Keratinocyte (primary cell): ENCODE data around the gene TMEM126A. TPM values are rescaled to one million over a fixed set of nuclear protein-coding genes. Genes with fewer than 3 reads are reported as not detected.

ENCODE experiments used
- DNase-seq: peaks from one replicate; pipeline ENCODE4 v3.0.0-alpha.2; 2011; ENCODE audit warnings: low read depth, missing footprints, low spot score
- FAIRE-seq: peaks from 2 replicates; lab custom pipeline; 2011; peaks lifted over from hg19 to GRCh38; lab: Jason Lieb, UNC
- H2AFZ ChIP-seq: 2 replicates; pipeline ENCODE4 v1.6.0; 2012; ENCODE audit warnings: low read length, control low read depth, inconsistent platforms; ENCODE audit not compliant: control insufficient read depth
- H3K27ac ChIP-seq: 2 replicates; pipeline ENCODE4 v1.5.1; 2011; ENCODE audit warnings: low read length; ENCODE audit not compliant: control insufficient read depth, insufficient read depth
- H3K27me3 ChIP-seq: 3 replicates; pipeline ENCODE4 v1.6.0; 2011; ENCODE audit warnings: low read length; ENCODE audit not compliant: control insufficient read depth, insufficient read depth; ENCODE audit errors: extremely low read depth
- H3K36me3 ChIP-seq, 2 experiments: 2 replicates in 1 of 2; 3 replicates in 1 of 2; pipeline ENCODE4 v1.5.1; 2011; ENCODE audit warnings: low read length in 2 of 2, mild to moderate bottlenecking in 1 of 2; ENCODE audit not compliant: control insufficient read depth in 2 of 2, insufficient read depth in 2 of 2; ENCODE audit errors: extremely low read depth in 1 of 2
- H3K4me1 ChIP-seq: 3 replicates; pipeline ENCODE4 v1.5.1; 2011; ENCODE audit warnings: low read length; ENCODE audit not compliant: control insufficient read depth, insufficient read depth; ENCODE audit errors: extremely low read depth
- H3K4me2 ChIP-seq: 3 replicates; pipeline ENCODE4 v1.6.0; 2011; ENCODE audit warnings: low read depth, low read length; ENCODE audit not compliant: control insufficient read depth, insufficient read depth; ENCODE audit errors: extremely low read depth
- H3K4me3 ChIP-seq, 3 experiments: fragments of 200-600 bp in 1 of 3; sonication (generic) in 1 of 3; 2 replicates in 2 of 3; 3 replicates in 1 of 3; pipeline ENCODE4 v1.5.1; 2011 to 2016; ENCODE audit warnings: low read length in 3 of 3, mild to moderate bottlenecking in 3 of 3, control low read depth in 2 of 3, inconsistent platforms in 1 of 3, low read depth in 1 of 3, mixed read lengths in 1 of 3, mixed run types in 1 of 3, moderate library complexity in 1 of 3; ENCODE audit not compliant: control insufficient read depth in 2 of 3, insufficient read depth in 2 of 3; ENCODE audit errors: extremely low read depth in 1 of 3
- H3K79me2 ChIP-seq: 2 replicates; pipeline ENCODE4 v1.6.0; 2012; ENCODE audit warnings: low read length; ENCODE audit not compliant: control insufficient read depth, insufficient read depth
- H3K9ac ChIP-seq: 3 replicates; pipeline ENCODE4 v1.6.0; 2011; ENCODE audit warnings: low read length; ENCODE audit not compliant: control insufficient read depth, insufficient read depth; ENCODE audit errors: extremely low read depth
- H3K9me1 ChIP-seq: 3 replicates; pipeline ENCODE4 v1.6.0; 2011; ENCODE audit warnings: low read length; ENCODE audit not compliant: control insufficient read depth, insufficient read depth; ENCODE audit errors: extremely low read depth
- H3K9me3 ChIP-seq: 2 replicates; pipeline ENCODE4 v1.5.1; 2012; ENCODE audit warnings: low read depth, low read length; ENCODE audit not compliant: control insufficient read depth
- H4K20me1 ChIP-seq: 3 replicates; pipeline ENCODE4 v1.6.0; 2011; ENCODE audit warnings: low read length; ENCODE audit not compliant: control insufficient read depth, insufficient read depth; ENCODE audit errors: extremely low read depth
- EZH2 ChIP-seq: IDR thresholded peaks from one replicate; pipeline ENCODE4 v1.6.1; 2012; ENCODE audit warnings: inconsistent platforms, mild to moderate bottlenecking, low read length, moderate library complexity
- dilution Hi-C: fragments of 300-500 bp; cut with MboI; formaldehyde crosslinking; loops from one replicate; pipeline ENCODE4 v1.7.0; 2020; ENCODE audit warnings: low sequenced_read_pairs; ENCODE audit not compliant: extremely low pct_ligation_motif_present
- polyA plus RNA-seq, 5 experiments: library from polyadenylated mRNA; depleted of rRNA in 3 of 5; stranded (reverse) in 3 of 5; stranded (forward) in 1 of 5; unstranded in 1 of 5; fragments of >200 nt; gene quantifications; 1 replicate in 1 of 5; 2 replicates in 3 of 5; 3 replicates in 1 of 5; pipeline versions ENCODE4 v1.2.1 to v1.2.3, GENCODE V29; 2011 to 2012; ENCODE audit warnings: missing spikeins in 2 of 5, low read depth in 1 of 5, low replicate concordance in 1 of 5
- TF ChIP-seq, protein P1 (sequence below), 3 experiments: IDR thresholded peaks in 1 of 3; conservative IDR thresholded peaks in 1 of 3; optimal IDR thresholded peaks in 1 of 3; 2 replicates in 2 of 3; 3 replicates in 1 of 3; pipeline versions ENCODE3 to v1.5.1; 2011; ENCODE audit warnings: low read length in 3 of 3, mild to moderate bottlenecking in 3 of 3, moderate library complexity in 2 of 3, control low read depth in 1 of 3, inconsistent platforms in 1 of 3; ENCODE audit not compliant: insufficient read depth in 2 of 3; ENCODE audit errors: extremely low read depth in 1 of 3

Gene TMEM126A
- polyA plus RNA-seq, 1 donor (not counting 4 experiments of a cell fraction or from before 2014, with no cell fraction given) = 70.2 TPM

DNA sequence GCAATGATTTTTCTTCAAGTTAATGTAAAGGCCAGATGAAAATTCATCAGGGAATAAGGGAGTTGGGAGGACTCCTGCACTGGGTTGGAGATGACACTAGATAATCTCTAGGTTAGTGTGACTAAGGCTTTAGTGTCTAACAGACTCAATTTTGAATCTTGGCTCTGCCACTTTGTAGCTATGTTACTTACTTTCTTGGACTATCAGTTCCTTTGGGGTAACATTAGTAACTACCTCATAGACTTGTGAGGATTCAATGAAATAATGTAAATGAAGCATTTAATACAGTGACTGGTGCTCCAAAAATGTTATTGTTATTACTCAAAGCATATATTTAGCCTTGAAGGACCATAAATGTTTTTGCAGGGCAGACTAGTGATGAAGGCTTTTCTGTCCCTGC, 47.8 kb downstream of the TMEM126A start:
- no peak overlapping the region for H2AFZ ChIP-seq
- FAIRE-seq = no peak
- H3K4me2 ChIP-seq = no peak overlapping the region

DNA sequence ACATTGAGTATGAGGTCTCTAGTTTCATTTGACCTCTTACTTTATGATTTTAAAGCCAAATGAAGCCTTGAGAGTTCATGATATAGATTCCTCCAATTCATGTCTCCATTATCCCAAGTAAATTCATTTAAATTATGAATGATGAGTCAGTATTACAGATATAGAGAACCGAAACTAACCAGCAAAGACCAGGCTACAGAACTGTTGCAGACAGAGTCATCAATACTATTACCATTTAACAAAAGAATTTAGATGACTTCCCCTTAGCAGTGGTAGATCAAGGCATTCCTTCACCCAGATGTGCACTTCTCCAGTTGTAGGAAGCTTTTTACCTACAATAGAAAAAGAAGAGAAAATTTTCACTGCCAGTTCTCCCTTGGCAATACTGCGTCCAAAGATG, 50.0 kb downstream of the TMEM126A start:
- Histone ChIP-seq H3K27me3 (no peaks in the 10 kb centered on the region), H3K79me2 (no peaks in the 10 kb centered on the region), H3K9me1 (no peaks in the 10 kb centered on the region), H3K4me3 (no peak overlapping the region), H4K20me1 (no peaks in the 10 kb centered on the region), H3K4me2 (no peak overlapping the region), H3K4me1 (no peaks in the 10 kb centered on the region), H3K27ac (no peak overlapping the region), H2AFZ (no peak overlapping the region), H3K9ac (no peak overlapping the region), H3K36me3 (no peaks in the 10 kb centered on the region), H3K9me3 (no peaks in the 10 kb centered on the region)
- dilution Hi-C loops = no loop called here
- DNase-seq = no peak
- no peak for FAIRE-seq
- no peak for TF ChIP-seq EZH2
- TF ChIP-seq, protein P1, sequence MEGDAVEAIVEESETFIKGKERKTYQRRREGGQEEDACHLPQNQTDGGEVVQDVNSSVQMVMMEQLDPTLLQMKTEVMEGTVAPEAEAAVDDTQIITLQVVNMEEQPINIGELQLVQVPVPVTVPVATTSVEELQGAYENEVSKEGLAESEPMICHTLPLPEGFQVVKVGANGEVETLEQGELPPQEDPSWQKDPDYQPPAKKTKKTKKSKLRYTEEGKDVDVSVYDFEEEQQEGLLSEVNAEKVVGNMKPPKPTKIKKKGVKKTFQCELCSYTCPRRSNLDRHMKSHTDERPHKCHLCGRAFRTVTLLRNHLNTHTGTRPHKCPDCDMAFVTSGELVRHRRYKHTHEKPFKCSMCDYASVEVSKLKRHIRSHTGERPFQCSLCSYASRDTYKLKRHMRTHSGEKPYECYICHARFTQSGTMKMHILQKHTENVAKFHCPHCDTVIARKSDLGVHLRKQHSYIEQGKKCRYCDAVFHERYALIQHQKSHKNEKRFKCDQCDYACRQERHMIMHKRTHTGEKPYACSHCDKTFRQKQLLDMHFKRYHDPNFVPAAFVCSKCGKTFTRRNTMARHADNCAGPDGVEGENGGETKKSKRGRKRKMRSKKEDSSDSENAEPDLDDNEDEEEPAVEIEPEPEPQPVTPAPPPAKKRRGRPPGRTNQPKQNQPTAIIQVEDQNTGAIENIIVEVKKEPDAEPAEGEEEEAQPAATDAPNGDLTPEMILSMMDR (optimal IDR thresholded peaks at IDR 0.05 in 1 of 3, IDR thresholded peaks at IDR 0.05 in 1 of 3, conservative IDR thresholded peaks at IDR 0.05 in 1 of 3; ENCODE audit: extremely low read depth in 1 of 3, insufficient read depth in 2 of 3, low read length in 3 of 3) = no peak

More for the DNA sequence above, 47.8 kb downstream of the TMEM126A start:
- Histone ChIP-seq H3K9ac (no peak overlapping the region), H3K36me3 (no peaks in the 10 kb centered on the region), H3K9me3 (no peaks in the 10 kb centered on the region), H4K20me1 (no peaks in the 10 kb centered on the region), H3K79me2 (no peaks in the 10 kb centered on the region), H3K27ac (no peak overlapping the region), H3K9me1 (no peaks in the 10 kb centered on the region), H3K4me1 (no peaks in the 10 kb centered on the region), H3K4me3 (no peak overlapping the region), H3K27me3 (no peaks in the 10 kb centered on the region)
- dilution Hi-C loops = no loop called here
- DNase-seq = no peak
- TF ChIP-seq, protein P1 (optimal IDR thresholded peaks at IDR 0.05 in 1 of 3, IDR thresholded peaks at IDR 0.05 in 1 of 3, conservative IDR thresholded peaks at IDR 0.05 in 1 of 3; ENCODE audit: extremely low read depth in 1 of 3, insufficient read depth in 2 of 3, low read length in 3 of 3) = no peak
- TF ChIP-seq EZH2 = no peak
